Sigmoid colon (tissue), 4 donors: ENCODE measurements around the gene PRKG1.

Experiments used
- CTCF ChIP-seq, 4 experiments: fragments of 450-650 bp in 3 of 4; fragments of 200-600 bp in 1 of 4; IDR thresholded peaks; one replicate each; pipeline ENCODE4 v1.5.1; 2016 to 2019; ENCODE audit warnings: antibody characterized with exemption in 4 of 4, mild to moderate bottlenecking in 3 of 4, moderate library complexity in 2 of 4
- EP300 ChIP-seq, 4 donors: sonication (generic); formaldehyde crosslinking; IDR thresholded peaks; one replicate each; pipeline ENCODE4 v1.6.1; 2017; ENCODE audit warnings: antibody characterized with exemption in 4 of 4
- POLR2A ChIP-seq, 2 donors: fragments of 450-650 bp; IDR thresholded peaks; one replicate each; pipeline ENCODE4 v1.6.1; 2016; ENCODE audit warnings: antibody characterized with exemption in 2 of 2, mild to moderate bottlenecking in 2 of 2, moderate library complexity in 2 of 2
- POLR2AphosphoS5 ChIP-seq, 4 donors: sonication (generic); formaldehyde crosslinking; IDR thresholded peaks; one replicate each; pipeline ENCODE4 v1.6.1; 2017; ENCODE audit warnings: antibody characterized with exemption in 4 of 4

- no peak for TF ChIP-seq CTCF (IDR thresholded peaks at IDR 0.05)
- no peak for TF ChIP-seq POLR2A (IDR thresholded peaks at IDR 0.05)
- no peak for TF ChIP-seq EP300 (IDR thresholded peaks at IDR 0.05)
- TF ChIP-seq POLR2AphosphoS5 (IDR thresholded peaks at IDR 0.05): no peak
Observed at GRCh38 chr10:51430506-51430905, 356.2 kb downstream of the PRKG1 start.
